ENCODE measurements around the gene TTBK2. TPM values are rescaled to one million over a fixed set of nuclear protein-coding genes. Genes with fewer than 3 reads are reported as not detected.

The TTBK2 gene
- total RNA-seq, 1 donor from 2014 or later: 16.1 TPM

DNA sequence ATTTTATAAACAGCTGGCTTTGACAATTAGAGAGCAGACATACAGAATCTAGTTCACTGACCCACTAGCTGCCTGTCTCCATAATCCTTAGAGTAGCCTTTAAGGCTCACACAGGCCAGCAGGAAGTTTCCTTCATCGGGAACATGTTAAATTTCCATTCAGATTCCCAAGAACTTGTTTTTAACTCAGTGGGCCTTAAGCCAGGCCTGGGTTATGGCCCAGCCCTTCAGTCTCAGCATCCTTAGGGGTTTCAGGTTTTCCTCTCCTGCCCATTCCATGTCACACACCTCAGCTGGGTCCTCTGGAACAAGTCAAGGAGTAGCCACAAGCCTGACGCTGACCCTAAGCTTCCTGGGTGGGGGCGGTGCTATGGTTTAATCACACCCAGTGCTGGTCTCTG lies 198.7 kb downstream of the TTBK2 start:
- peaks cover 8% of the 10 kb centered on the region for H3K36me3 Mint-ChIP-seq
- no peaks in the 10 kb centered on the region for H3K4me1 Mint-ChIP-seq (ENCODE audit: unreplicated experiment)
- H3K4me3 Mint-ChIP-seq: no peak overlapping the region
- TF ChIP-seq CTCF (conservative IDR thresholded peaks at IDR 0.05): no peak
- no peak for DNase-seq (ENCODE audit: extremely low spot score, unreplicated experiment)
- H3K27ac Mint-ChIP-seq: no peak overlapping the region
- H3K27me3 Mint-ChIP-seq: no peaks in the 10 kb centered on the region
- H3K9me3 Mint-ChIP-seq: no peaks in the 10 kb centered on the region

- Mint-ChIP-seq H3K27ac (no peak overlapping the region), H3K27me3 (no peaks in the 10 kb centered on the region), H3K36me3 (peaks cover 6% of the 10 kb centered on the region), H3K4me1 (ENCODE audit: unreplicated experiment) (no peaks in the 10 kb centered on the region), H3K9me3 (no peaks in the 10 kb centered on the region), H3K4me3 (no peak overlapping the region)
- TF ChIP-seq CTCF (conservative IDR thresholded peaks at IDR 0.05): no peak
- DNase-seq (ENCODE audit: extremely low spot score, unreplicated experiment): no peak
These were observed 199.6 kb downstream of the TTBK2 start for GRCh38 chr15:42721016-42721415.

DNA sequence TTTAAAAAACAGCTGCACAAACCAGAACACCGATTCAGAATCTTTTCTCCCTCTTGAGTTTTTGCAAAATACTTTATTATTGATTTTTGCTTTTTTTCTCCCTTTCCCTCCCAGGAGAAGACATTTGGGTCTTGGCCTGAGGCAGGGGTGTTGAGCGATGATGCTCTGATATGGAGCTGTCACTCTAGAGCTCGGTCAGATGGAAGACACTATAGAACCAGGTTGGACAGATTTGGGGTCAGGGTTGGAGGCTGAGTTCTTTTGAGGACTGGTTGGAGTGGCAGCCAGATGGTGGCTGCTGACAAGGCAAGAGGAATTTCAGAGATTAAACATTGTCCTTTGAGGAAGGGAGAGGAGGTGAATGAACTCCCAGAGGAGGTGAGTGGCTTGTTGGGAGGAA lies 200.5 kb downstream of the TTBK2 start:
- no peaks in the 10 kb centered on the region for H3K27me3 Mint-ChIP-seq
- no peaks in the 10 kb centered on the region for H3K9me3 Mint-ChIP-seq
- no peak overlapping the region for H3K4me3 Mint-ChIP-seq
- peak overlapping the region; percentile 13 for H3K27ac Mint-ChIP-seq
- DNase-seq (ENCODE audit: extremely low spot score, unreplicated experiment): no peak
- TF ChIP-seq CTCF (conservative IDR thresholded peaks at IDR 0.05): no peak
- peaks cover 5% of the 10 kb centered on the region for H3K36me3 Mint-ChIP-seq
- H3K4me1 Mint-ChIP-seq (ENCODE audit: unreplicated experiment): no peaks in the 10 kb centered on the region

DNA sequence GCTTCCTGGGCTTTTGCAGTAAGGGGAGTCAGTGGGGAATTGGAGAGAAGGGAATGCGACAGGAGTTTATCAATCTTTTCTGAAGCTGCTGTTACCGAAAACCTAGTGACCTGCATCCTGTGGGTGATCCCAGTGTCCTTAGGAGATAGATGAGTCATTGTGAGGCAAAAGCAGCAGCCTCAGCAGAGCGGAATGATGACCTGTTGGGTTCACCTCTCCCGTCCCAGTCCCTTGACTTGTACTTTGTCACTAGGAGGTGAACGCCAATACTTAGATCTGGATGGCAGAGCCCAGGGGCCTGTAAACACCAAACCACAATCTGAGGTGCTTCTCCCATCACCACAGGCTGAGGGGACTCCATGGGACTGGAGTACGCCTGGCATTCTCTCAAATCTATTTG lies 201.5 kb downstream of the TTBK2 start:
- no peaks in the 10 kb centered on the region for H3K9me3 Mint-ChIP-seq
- H3K36me3 Mint-ChIP-seq: no peaks in the 10 kb centered on the region
- TF ChIP-seq CTCF (conservative IDR thresholded peaks at IDR 0.05): no peak
- H3K4me3 Mint-ChIP-seq: no peak overlapping the region
- H3K27ac Mint-ChIP-seq: no peak overlapping the region
- no peaks in the 10 kb centered on the region for H3K4me1 Mint-ChIP-seq (ENCODE audit: unreplicated experiment)
- DNase-seq (ENCODE audit: extremely low spot score, unreplicated experiment): no peak
- no peaks in the 10 kb centered on the region for H3K27me3 Mint-ChIP-seq

- Mint-ChIP-seq H3K27me3 (no peaks in the 10 kb centered on the region), H3K27ac (no peak overlapping the region), H3K4me1 (ENCODE audit: unreplicated experiment) (no peaks in the 10 kb centered on the region), H3K4me3 (no peak overlapping the region), H3K36me3 (no peaks in the 10 kb centered on the region), H3K9me3 (no peaks in the 10 kb centered on the region)
- no peak for TF ChIP-seq CTCF (conservative IDR thresholded peaks at IDR 0.05)
- DNase-seq (ENCODE audit: extremely low spot score, unreplicated experiment): no peak
These were observed 204.0 kb downstream of the TTBK2 start for GRCh38 chr15:42716626-42717025.

GRCh38 chr15:42716125-42716524 lies 204.5 kb downstream of the TTBK2 start:
- Mint-ChIP-seq H3K4me1 (ENCODE audit: unreplicated experiment) (no peaks in the 10 kb centered on the region), H3K27ac (no peak overlapping the region), H3K36me3 (no peaks in the 10 kb centered on the region), H3K4me3 (no peak overlapping the region), H3K9me3 (no peaks in the 10 kb centered on the region), H3K27me3 (no peaks in the 10 kb centered on the region)
- DNase-seq (ENCODE audit: extremely low spot score, unreplicated experiment): no peak
- no peak for TF ChIP-seq CTCF (conservative IDR thresholded peaks at IDR 0.05)
